H1 (cell line): ENCODE measurements around the gene PET117. TPM values are rescaled to one million over a fixed set of nuclear protein-coding genes. Genes with fewer than 3 reads are reported as not detected.
"Not testable (repeated sequence)": the region's sequence is repeated elsewhere in the genome, so short reads cannot be mapped to it uniquely, and the experiment has no call there.

Source experiments
- CTCF ChIA-PET: fragments of 300-600 bp; sonication (Branson Sonifier 250); formaldehyde crosslinking; loops from one replicate; lab custom pipeline; 2021; ENCODE audit not compliant: partially characterized antibody; lab: Charles Lee
- POLR2A ChIA-PET: fragments of 300-600 bp; sonication (Branson Sonifier 250); formaldehyde crosslinking; loops from one replicate; lab custom pipeline; 2021; ENCODE audit warnings: inconsistent platforms; ENCODE audit not compliant: partially characterized antibody; lab: Charles Lee
- DNase-seq, 2 experiments: peaks; one replicate each; pipeline versions ENCODE4 v3.0.0 to v3.0.0-alpha.2; 2010 to 2022; ENCODE audit warnings: low spot score in 2 of 2, low read depth in 1 of 2, mixed read lengths in 1 of 2
- FAIRE-seq: peaks from 2 replicates; lab custom pipeline; 2011; peaks lifted over from hg19 to GRCh38; lab: Jason Lieb, UNC
- H2AFZ ChIP-seq: 2 replicates; pipeline ENCODE4 v1.8.1; 2012; ENCODE audit warnings: low read length, inconsistent platforms
- H2AK5ac ChIP-seq: 2 replicates; pipeline ENCODE4 v1.6.1; 2013; ENCODE audit warnings: low read depth, low read length
- H2BK120ac ChIP-seq: replicated peaks from 2 replicates; pipeline ENCODE3; 2013; ENCODE audit warnings: low read depth, low read length, inconsistent platforms
- H2BK12ac ChIP-seq: 2 replicates; pipeline ENCODE4 v1.6.1; 2013; ENCODE audit warnings: low read depth, low read length
- H2BK15ac ChIP-seq: 2 replicates; pipeline ENCODE4 v1.6.1; 2013; ENCODE audit warnings: low read length
- H2BK20ac ChIP-seq: 2 replicates; pipeline ENCODE4 v1.6.1; 2013; ENCODE audit warnings: low read length
- H2BK5ac ChIP-seq: 2 replicates; pipeline ENCODE4 v1.6.1; 2013; ENCODE audit warnings: low read depth, low read length
- H3K14ac ChIP-seq: 2 replicates; pipeline ENCODE4 v1.6.1; 2013; ENCODE audit warnings: inconsistent platforms; ENCODE audit not compliant: insufficient read length
- H3K18ac ChIP-seq: 2 replicates; pipeline ENCODE4 v1.6.1; 2013; ENCODE audit warnings: low read length; ENCODE audit errors: extremely low read depth
- H3K23ac ChIP-seq: 2 replicates; pipeline ENCODE4 v1.6.1; 2013; ENCODE audit warnings: inconsistent platforms; ENCODE audit not compliant: insufficient read length
- H3K23me2 ChIP-seq: 2 replicates; pipeline ENCODE4 v1.6.1; 2013; ENCODE audit warnings: low read depth, low read length
- H3K27ac ChIP-seq: 2 replicates; pipeline ENCODE4 v1.6.1; 2011; ENCODE audit warnings: low read depth, low read length, inconsistent platforms
- H3K27me3 ChIP-seq, 4 experiments: replicated peaks in 1 of 4; 1 replicate in 1 of 4; 2 replicates in 3 of 4; pipeline versions ENCODE4 v1.6.1 to v1.8.1; 2011 to 2013; ENCODE audit warnings: low read length in 3 of 4, mild to moderate bottlenecking in 3 of 4, inconsistent platforms in 2 of 4, mixed read lengths in 2 of 4, moderate library complexity in 1 of 4; ENCODE audit not compliant: control insufficient read depth in 3 of 4, insufficient read depth in 3 of 4; ENCODE audit errors: extremely low read depth in 1 of 4
- H3K36me3 ChIP-seq, 4 experiments: 2 replicates each; pipeline versions ENCODE4 v1.6.1 to v1.8.1; 2011 to 2013; ENCODE audit warnings: mild to moderate bottlenecking in 4 of 4, low read length in 3 of 4, moderate library complexity in 2 of 4, control low read depth in 1 of 4, inconsistent platforms in 1 of 4; ENCODE audit not compliant: insufficient read depth in 4 of 4, control insufficient read depth in 2 of 4
- H3K4ac ChIP-seq: replicated peaks from 2 replicates; pipeline ENCODE3; 2013; ENCODE audit warnings: low read length, low read depth, mixed read lengths, inconsistent platforms; ENCODE audit not compliant: insufficient read length
- H3K4me1 ChIP-seq, 4 experiments: replicated peaks in 1 of 4; 1 replicate in 1 of 4; 2 replicates in 3 of 4; pipeline versions ENCODE4 v1.6.1 to v1.8.1; 2011 to 2013; ENCODE audit warnings: low read length in 3 of 4, inconsistent platforms in 2 of 4, mixed read lengths in 1 of 4; ENCODE audit not compliant: insufficient read depth in 4 of 4, control insufficient read depth in 3 of 4
- H3K4me2 ChIP-seq, 2 experiments: 2 replicates each; pipeline versions ENCODE4 v1.6.1 to v1.8.1; 2011 to 2013; ENCODE audit warnings: low read depth in 2 of 2, low read length in 2 of 2, control low read depth in 1 of 2, inconsistent platforms in 1 of 2, mild to moderate bottlenecking in 1 of 2; ENCODE audit not compliant: insufficient read depth in 1 of 2
- H3K4me3 ChIP-seq, 4 experiments: fragments of 200-600, 300-600 bp in 1 of 4; sonication (generic), shearing (Covaris generic), sonication (Bioruptor Twin) in 1 of 4; 2 replicates each; pipeline versions ENCODE4 v1.5.1 to v1.8.1; 2011 to 2016; ENCODE audit warnings: low read length in 4 of 4, low read depth in 3 of 4, control low read depth in 2 of 4, inconsistent platforms in 2 of 4, mild to moderate bottlenecking in 2 of 4, mixed read lengths in 1 of 4, moderate library complexity in 1 of 4; ENCODE audit not compliant: insufficient read depth in 2 of 4; ENCODE audit errors: extremely low read depth in 1 of 4
- H3K56ac ChIP-seq: replicated peaks from 2 replicates; pipeline ENCODE3; 2013; ENCODE audit warnings: low read depth, mild to moderate bottlenecking, mixed read lengths, low read length, inconsistent platforms; ENCODE audit not compliant: insufficient read length
- H3K79me1 ChIP-seq: 2 replicates; pipeline ENCODE4 v1.6.1; 2013; ENCODE audit warnings: low read depth, low read length, control low read depth
- H3K79me2 ChIP-seq, 2 experiments: 2 replicates each; pipeline versions ENCODE4 v1.6.1 to v1.8.1; 2012 to 2013; ENCODE audit warnings: low read length in 2 of 2, mild to moderate bottlenecking in 2 of 2, inconsistent platforms in 1 of 2; ENCODE audit not compliant: insufficient read depth in 2 of 2, control insufficient read depth in 1 of 2
- H3K9ac ChIP-seq, 4 experiments: replicated peaks in 1 of 4; 1 replicate in 1 of 4; 2 replicates in 3 of 4; pipeline versions ENCODE4 v1.6.1 to v1.8.1; 2011 to 2013; ENCODE audit warnings: low read depth in 3 of 4, low read length in 3 of 4, control low read depth in 2 of 4, mild to moderate bottlenecking in 2 of 4, moderate library complexity in 2 of 4, inconsistent platforms in 1 of 4; ENCODE audit errors: extremely low read depth in 1 of 4
- H3K9me3 ChIP-seq, 2 experiments: 2 replicates each; pipeline versions ENCODE4 v1.6.1 to v1.8.1; 2012 to 2013; ENCODE audit warnings: mild to moderate bottlenecking in 2 of 2, moderate library complexity in 2 of 2, control low read depth in 1 of 2, inconsistent platforms in 1 of 2, low read depth in 1 of 2, low read length in 1 of 2, mixed read lengths in 1 of 2; ENCODE audit not compliant: insufficient read depth in 2 of 2
- H4K20me1 ChIP-seq, 2 experiments: replicated peaks in 1 of 2; 2 replicates each; pipeline versions ENCODE3 to v1.8.1; 2011 to 2013; ENCODE audit warnings: inconsistent platforms in 2 of 2, low read length in 2 of 2, mild to moderate bottlenecking in 1 of 2; ENCODE audit not compliant: insufficient read depth in 2 of 2, control insufficient read depth in 1 of 2
- H4K5ac ChIP-seq: 2 replicates; pipeline ENCODE4 v1.6.1; 2013; ENCODE audit warnings: low read length, low read depth, mixed read lengths, inconsistent platforms; ENCODE audit not compliant: insufficient read length
- H4K8ac ChIP-seq: 2 replicates; pipeline ENCODE4 v1.8.0; 2013; ENCODE audit warnings: mild to moderate bottlenecking, moderate library complexity, low read length, inconsistent platforms; ENCODE audit not compliant: insufficient read depth; ENCODE audit errors: extremely low read depth
- H4K91ac ChIP-seq: replicated peaks from 2 replicates; pipeline ENCODE3; 2013; ENCODE audit warnings: low read length, mixed read lengths, inconsistent platforms; ENCODE audit not compliant: insufficient read length
- WGBS, 2 experiments: shearing (Covaris generic) in 1 of 2; methylation state at CpG; one replicate each; pipeline versions ENCODE4 v1.1.6 to v1.1.7; 2013 to 2015; ENCODE audit warnings: low lambda C conversion rate in 2 of 2, mixed read lengths in 2 of 2, inconsistent platforms in 1 of 2, low coverage in 1 of 2, missing lambda C conversion rate in 1 of 2; ENCODE audit not compliant: insufficient replicate concordance in 2 of 2, insufficient coverage in 1 of 2, insufficient read length in 1 of 2; ENCODE audit errors: extremely low coverage in 1 of 2, missing lambda C conversion rate in 1 of 2; 5-methylcytosine and 5-hydroxymethylcytosine counted together
- polyA plus RNA-seq, 7 experiments: library from polyadenylated mRNA; depleted of rRNA in 3 of 7; stranded (reverse) in 5 of 7; unstranded in 2 of 7; fragments of >200 nt in 5 of 7; fragments of 200-250 nt in 2 of 7; gene quantifications; 1 replicate in 5 of 7; 2 replicates in 1 of 7; 4 replicates in 1 of 7; pipeline versions ENCODE4 v1.2.1 to v1.2.3, GENCODE V29; 2011 to 2013; ENCODE audit warnings: missing spikeins in 2 of 7, mixed read lengths in 2 of 7
- total RNA-seq: library from RNA; stranded (reverse); fragmentation: NEBNext Ultra II Directional; extraction: Animal tissue kit (Norgen Biotek cat#: 25700); gene quantifications from 2 replicates; pipeline ENCODE4 v1.2.1, GENCODE V29; 2021

PET117 gene
- total and polyA plus RNA-seq, 2 of the 8 experiments (the other 6 are each of a cell fraction or from before 2014, with no cell fraction given), result 9.1 to 23.8 TPM

DNA sequence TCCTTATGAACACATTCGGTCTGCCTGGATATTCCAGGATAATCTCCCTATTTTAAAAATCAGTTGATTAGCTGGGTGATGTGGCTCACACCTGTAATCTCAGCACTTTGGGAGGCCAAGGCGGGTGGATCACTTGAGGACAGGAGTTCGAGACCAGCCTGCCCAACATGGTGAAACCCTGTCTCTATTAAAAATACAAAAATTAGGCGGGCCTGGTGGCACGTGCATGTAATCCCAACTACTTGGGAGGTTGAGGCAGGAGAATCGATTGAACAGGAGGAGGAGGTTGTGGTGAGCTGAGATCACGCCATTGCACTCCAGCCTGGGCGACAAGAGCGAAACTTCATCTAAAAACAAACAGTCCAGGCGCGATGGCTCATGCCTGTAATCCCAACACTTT lies 48.8 kb upstream of the PET117 start:
- H3K36me3 ChIP-seq, H2AK5ac ChIP-seq, H2BK15ac ChIP-seq, H3K14ac ChIP-seq, H3K23me2 ChIP-seq, DNase-seq, H3K27ac ChIP-seq, H3K27me3 ChIP-seq, H3K9me3 ChIP-seq, H2BK20ac ChIP-seq, H3K18ac ChIP-seq, H2BK12ac ChIP-seq, H3K56ac ChIP-seq, H3K79me1 ChIP-seq, H2BK120ac ChIP-seq, H2AFZ ChIP-seq, H3K4me1 ChIP-seq, H4K5ac ChIP-seq, H4K20me1 ChIP-seq, POLR2A ChIA-PET, H3K4me3 ChIP-seq, H3K4ac ChIP-seq, H3K9ac ChIP-seq, FAIRE-seq, H2BK5ac ChIP-seq, H3K4me2 ChIP-seq, H4K91ac ChIP-seq, H3K23ac ChIP-seq, H3K79me2 ChIP-seq, H4K8ac ChIP-seq: not testable (repeated sequence)
- 93% methylated on average over 11 of the region's 11 CpGs; no CpG with 5 or more reads in 1 of the 2 experiments for WGBS, 2 experiments
- CTCF ChIA-PET, result interaction anchor here (0.8 kb wide), 1 partner anchor 9 kb away, joined by 4 read pairs; no protein-coding TSS in a partner anchor
